CD4-positive, alpha-beta T cell (primary cell): ENCODE measurements around the gene CIPC. TPM values are rescaled to one million over a fixed set of nuclear protein-coding genes. Genes with fewer than 3 reads are reported as not detected.

Experiments
- ATAC-seq: fragments of 200-7000 bp; cut with Tn5 transposase; one replicate; pipeline ENCODE4 v1.10.0; 2022; ENCODE audit warnings: mild to moderate bottlenecking; ENCODE audit not compliant: poor library complexity
- CTCF ChIA-PET: fragments of 350-600 bp; sonication (Branson Sonifier 250); formaldehyde crosslinking; loops from one replicate; lab custom pipeline; 2021; ENCODE audit warnings: antibody characterized with exemption, inconsistent platforms; lab: Charles Lee
- POLR2A ChIA-PET: fragments of 350-600 bp; sonication (Branson Sonifier 250); formaldehyde crosslinking; loops from one replicate; lab custom pipeline; 2021; ENCODE audit warnings: antibody characterized with exemption, inconsistent platforms; lab: Charles Lee
- DNase-seq, 14 experiments: peaks; one replicate each; pipeline ENCODE4 v3.0.0-alpha.2; 2013 to 2020; ENCODE audit warnings: mixed read lengths in 2 of 14
- H3K27ac ChIP-seq, 2 donors: one replicate each; pipeline versions ENCODE4 v1.5.1 to v1.7.0; 2013; ENCODE audit warnings: low read length in 2 of 2, low read depth in 1 of 2, mild to moderate bottlenecking in 1 of 2
- H3K27me3 ChIP-seq, 2 experiments: 1 replicate in 1 of 2; 2 replicates in 1 of 2; pipeline versions ENCODE4 v1.6.1 to v1.7.0; 2013; ENCODE audit warnings: low read length in 2 of 2, control low read depth in 1 of 2, mild to moderate bottlenecking in 1 of 2, moderate library complexity in 1 of 2; ENCODE audit not compliant: insufficient read depth in 2 of 2, control insufficient read depth in 1 of 2
- H3K36me3 ChIP-seq: one replicate; pipeline ENCODE4 v1.6.1; 2013; ENCODE audit warnings: low read length, control low read depth; ENCODE audit not compliant: insufficient read depth
- H3K4me1 ChIP-seq: one replicate; pipeline ENCODE4 v1.6.1; 2013; ENCODE audit warnings: low read length, control low read depth; ENCODE audit not compliant: insufficient read depth
- H3K4me3 ChIP-seq: one replicate; pipeline ENCODE4 v1.5.1; 2013; ENCODE audit warnings: mild to moderate bottlenecking, low read length, moderate library complexity
- H3K9me3 ChIP-seq, 2 experiments: 1 replicate in 1 of 2; 2 replicates in 1 of 2; pipeline versions ENCODE4 v1.6.1 to v1.7.0; 2013; ENCODE audit warnings: low read length in 2 of 2, mild to moderate bottlenecking in 2 of 2, control low read depth in 1 of 2, moderate library complexity in 1 of 2; ENCODE audit not compliant: control insufficient read depth in 1 of 2, insufficient read depth in 1 of 2
- H3K27ac Mint-ChIP-seq: one replicate; pipeline ENCODE4 v1.8.0; 2020; ENCODE audit warnings: mixed read lengths
- H3K27me3 Mint-ChIP-seq: one replicate; pipeline ENCODE4 v1.8.0; 2021; ENCODE audit warnings: mixed read lengths
- H3K36me3 Mint-ChIP-seq: one replicate; pipeline ENCODE4 v1.8.0; 2021; ENCODE audit warnings: low read depth, mixed read lengths
- H3K4me1 Mint-ChIP-seq: one replicate; pipeline ENCODE4 v1.8.0; 2021; ENCODE audit warnings: low read depth, mixed read lengths
- H3K4me3 Mint-ChIP-seq: one replicate; pipeline ENCODE4 v1.8.0; 2020; ENCODE audit warnings: mild to moderate bottlenecking, mixed read lengths
- H3K9me3 Mint-ChIP-seq: one replicate; pipeline ENCODE4 v1.8.0; 2020; ENCODE audit warnings: mixed read lengths
- CTCF ChIP-seq: fragments of 200-600 bp; IDR thresholded peaks from one replicate; pipeline ENCODE4 v1.8.0; 2022; ENCODE audit warnings: antibody characterized with exemption, mild to moderate bottlenecking
- intact Hi-C, 2 experiments: fragments of 100-400 bp; cut with DNase I in 1 of 2; cut with micrococcal nuclease in 1 of 2; formaldehyde crosslinking; loops; one replicate each; pipeline versions ENCODE4 v1.15.1 to v1.9.0; 2023 to 2025; cut with DNase I, micrococcal nuclease
- total RNA-seq, 174 experiments: library from RNA in 2 of 174; stranded (reverse) in 2 of 174; gene quantifications; one replicate each; pipeline ENCODE4 v1.2.3 and lab custom pipeline; 2021 to 2026

The CIPC gene
- total RNA-seq, 2 experiments from 2014 or later, result 8.2 to 10.7 TPM

GRCh38 chr14:77114609-77115008 is 16.6 kb downstream of the CIPC start:
- Mint-ChIP-seq H3K4me1 (peaks cover 1% of the 10 kb centered on the region), H3K9me3 (no peaks in the 10 kb centered on the region), H3K4me3 (no peak overlapping the region), H3K36me3 (peaks cover 70% of the 10 kb centered on the region), H3K27ac (no peak overlapping the region), H3K27me3 (no peaks in the 10 kb centered on the region)
- H3K9me3 ChIP-seq, result no peaks in the 10 kb centered on the region
- H3K27ac ChIP-seq, result no peak overlapping the region
- TF ChIP-seq CTCF, result no peak
- intact Hi-C loops, result no loop called here
- CTCF ChIA-PET, result no interaction called here
- ATAC-seq (no peak), DNase-seq (no peak)
- no peaks in the 10 kb centered on the region for H3K27me3 ChIP-seq
- POLR2A ChIA-PET, result no interaction called here
- H3K4me3 ChIP-seq, result no peak overlapping the region
- H3K4me1 ChIP-seq, result peaks cover 4% of the 10 kb centered on the region
- H3K36me3 ChIP-seq, result peaks cover 45% of the 10 kb centered on the region

- intact Hi-C loops, result no loop called here
- Mint-ChIP-seq H3K4me3 (no peak overlapping the region), H3K27me3 (no peaks in the 10 kb centered on the region), H3K4me1 (peaks cover 16% of the 10 kb centered on the region), H3K27ac (no peak overlapping the region), H3K36me3 (peaks cover 60% of the 10 kb centered on the region), H3K9me3 (no peaks in the 10 kb centered on the region)
- Histone ChIP-seq H3K27ac (no peak overlapping the region), H3K4me3 (no peak overlapping the region), H3K27me3 (no peaks in the 10 kb centered on the region), H3K36me3 (peaks cover 33% of the 10 kb centered on the region), H3K9me3 (no peaks in the 10 kb centered on the region), H3K4me1 (peaks cover 21% of the 10 kb centered on the region)
- no peak for TF ChIP-seq CTCF
- no peak for DNase-seq
- POLR2A ChIA-PET, result interaction anchor here (1.5 kb wide), 1 partner anchor 17 kb away, joined by 3 read pairs; no protein-coding TSS in a partner anchor
- ATAC-seq, result no peak
- CTCF ChIA-PET, result no interaction called here
Measured at GRCh38 chr14:77116172-77116817, 18.2 kb downstream of the CIPC start.

- H3K4me1 Mint-ChIP-seq, result peaks cover 49% of the 10 kb centered on the region
- intact Hi-C loops, result loop anchor here in 1 of 2 experiments (2.0 kb wide), 1 partner anchor 21 kb away; the partner anchor contains the start of gene CIPC
- H3K27me3 Mint-ChIP-seq, result peaks cover 5% of the 10 kb centered on the region
- Histone ChIP-seq H3K27me3 (no peaks in the 10 kb centered on the region), H3K27ac (peak overlapping the region in 1 of 2 donors; percentile 75), H3K4me1 (peaks cover 54% of the 10 kb centered on the region), H3K36me3 (peaks cover 6% of the 10 kb centered on the region), H3K4me3 (peak overlapping the region; percentile 14), H3K9me3 (no peaks in the 10 kb centered on the region)
- ChIA-PET CTCF (interaction anchor here (0.9 kb wide), 1 partner anchor 9 kb away, joined by 3 read pairs; no protein-coding TSS in a partner anchor), POLR2A (interaction anchor here (1.3 to 5.7 kb wide), 2 partner anchors 11 to 22 kb away, joined by 3 to 64 read pairs; partner anchors contain the start of gene CIPC)
- ATAC-seq, result peak; percentile 64
- peaks cover 32% of the 10 kb centered on the region for H3K36me3 Mint-ChIP-seq
- peak in 4 of 14 experiments; percentile 28 to 70 (median 60) for DNase-seq
- H3K4me3 Mint-ChIP-seq, result peak overlapping the region; percentile 43
- no peaks in the 10 kb centered on the region for H3K9me3 Mint-ChIP-seq
- H3K27ac Mint-ChIP-seq, result peak overlapping the region; percentile 93
- no peak for TF ChIP-seq CTCF
Measured at GRCh38 chr14:77119851-77120250, 21.8 kb downstream of the CIPC start.
